Upper lobe of left lung (tissue), 4 donors: ENCODE measurements around the gene MATN4.

ENCODE experiments used
- CTCF ChIP-seq, 6 experiments: fragments of 450-650 bp in 4 of 6; fragments of 200-600 bp in 2 of 6; sonication (generic) in 2 of 6; IDR thresholded peaks; one replicate each; pipeline ENCODE4 v1.5.1; 2016 to 2019; ENCODE audit warnings: antibody characterized with exemption in 6 of 6
- EP300 ChIP-seq, 4 donors: sonication (generic); formaldehyde crosslinking; IDR thresholded peaks; one replicate each; pipeline ENCODE4 v1.5.1; 2017; ENCODE audit warnings: antibody characterized with exemption in 4 of 4, control low read depth in 2 of 4
- POLR2A ChIP-seq, 4 donors: fragments of 450-650 bp; IDR thresholded peaks; one replicate each; pipeline ENCODE4 v1.5.1; 2016 to 2017; ENCODE audit warnings: antibody characterized with exemption in 4 of 4, mild to moderate bottlenecking in 2 of 4

- no peak for TF ChIP-seq CTCF (IDR thresholded peaks at IDR 0.05)
- no peak for TF ChIP-seq EP300 (IDR thresholded peaks at IDR 0.05)
- TF ChIP-seq POLR2A (IDR thresholded peaks at IDR 0.05) = no peak
Observed at GRCh38 chr20:45318948-45319347, 10.8 kb upstream of the MATN4 start.
